GM21423 (cell line): ENCODE results near the gene NMD3.
"Not testable (repeated sequence)": the region's sequence is repeated elsewhere in the genome, so short reads cannot be mapped to it uniquely, and the experiment has no call there.

Experiments used
- ATAC-seq: cut with Tn5 transposase; IDR thresholded peaks from one replicate; pipeline ENCODE4 v1.9.1; 2021; ENCODE audit warnings: mild to moderate bottlenecking, moderate library complexity; ENCODE audit not compliant: unreplicated experiment

NMD3 gene

GRCh38 chr3:161274691-161275298, 53.7 kb downstream of the NMD3 start:
- peak; percentile 82 for ATAC-seq

- ATAC-seq, result no peak
Observed at GRCh38 chr3:161275919-161276318, 54.8 kb downstream of the NMD3 start.

GRCh38 chr3:161282387-161282786, 61.3 kb downstream of the NMD3 start:
- ATAC-seq, result not testable (repeated sequence)

- ATAC-seq, result no peak
Observed at GRCh38 chr3:161284989-161285388, 63.9 kb downstream of the NMD3 start.

GRCh38 chr3:161289174-161289573, 68.1 kb downstream of the NMD3 start:
- no peak for ATAC-seq

GRCh38 chr3:161291191-161291901, 70.2 kb downstream of the NMD3 start:
- no peak for ATAC-seq

GRCh38 chr3:161293381-161293780, 72.3 kb downstream of the NMD3 start:
- no peak for ATAC-seq

GRCh38 chr3:161295325-161295724, 74.2 kb downstream of the NMD3 start:
- ATAC-seq, result no peak

- no peak for ATAC-seq
Observed at GRCh38 chr3:161296814-161297213, 75.7 kb downstream of the NMD3 start.
